OCI-LY1 (cell line): Measurements from ENCODE around the gene SURF6.

Experiments
- CTCF ChIP-seq: fragments of 200-600 bp; sonication (generic), shearing (Covaris generic); IDR thresholded peaks from 2 replicates; pipeline ENCODE4 v1.5.1; 2017; ENCODE audit warnings: mild to moderate bottlenecking, antibody characterized with exemption, low read length, moderate library complexity, mixed read lengths
- EZH2 ChIP-seq: fragments of 200-600 bp; sonication (generic), shearing (Covaris generic); IDR thresholded peaks from 2 replicates; pipeline ENCODE4 v1.8.0; 2017; ENCODE audit warnings: borderline replicate concordance, mixed run types, mild to moderate bottlenecking, antibody characterized with exemption, low read length, moderate library complexity, mixed read lengths

GRCh38 chr9:133344071-133344470 is 8.1 kb upstream of the SURF6 start:
- TF ChIP-seq CTCF = no peak
- no peak for TF ChIP-seq EZH2
